Measurements from ENCODE around the gene RAC2.

The RAC2 gene

GRCh38 chr22:37244114-37244921 is at the start of gene RAC2:
Gene RAC2 (minus strand): TSS chr22:37244269. CDS start chr22:37244148, 121 bp downstream.
- DNase-seq: peak; percentile 61

DNA sequence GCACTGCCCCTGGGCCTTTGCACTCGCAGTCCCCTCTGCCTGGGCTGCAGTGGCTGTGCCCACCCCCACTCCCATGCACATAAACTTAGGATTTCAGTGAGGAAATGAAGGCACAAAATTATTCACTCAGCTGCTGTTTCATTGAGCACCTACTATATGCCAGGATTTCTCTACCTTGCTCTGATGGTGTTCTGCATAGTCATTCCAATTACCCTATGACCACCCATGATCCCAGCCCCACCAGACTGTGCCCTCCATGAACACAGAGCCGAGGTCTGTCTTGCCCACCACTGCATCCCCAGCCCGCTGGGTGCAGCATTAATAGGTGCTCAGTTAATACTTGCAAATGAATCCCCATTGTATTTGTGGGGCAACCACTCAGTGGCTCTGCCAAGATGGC is 49.1 kb upstream of the RAC2 start:
- DNase-seq: no peak

DNA sequence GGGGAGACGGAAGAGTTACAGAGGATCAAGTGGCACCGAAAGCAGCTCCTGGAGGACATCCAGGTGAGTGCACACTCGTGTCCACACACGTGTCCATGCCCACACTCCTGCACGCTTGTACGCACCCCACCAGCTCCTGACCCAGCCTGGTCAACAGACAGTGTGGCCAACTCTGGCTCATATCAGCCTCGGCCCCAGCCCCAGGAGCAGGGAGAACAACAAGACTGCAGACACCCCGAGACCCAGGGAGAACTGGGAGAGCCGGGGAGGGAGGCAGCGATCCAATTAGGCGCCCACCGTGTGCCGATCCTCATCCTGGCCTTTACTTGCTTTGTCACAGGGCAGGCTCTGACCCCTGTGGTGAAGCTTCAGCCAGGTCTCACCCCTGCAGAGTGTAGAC is 48.6 kb upstream of the RAC2 start:
- no peak for DNase-seq

DNA sequence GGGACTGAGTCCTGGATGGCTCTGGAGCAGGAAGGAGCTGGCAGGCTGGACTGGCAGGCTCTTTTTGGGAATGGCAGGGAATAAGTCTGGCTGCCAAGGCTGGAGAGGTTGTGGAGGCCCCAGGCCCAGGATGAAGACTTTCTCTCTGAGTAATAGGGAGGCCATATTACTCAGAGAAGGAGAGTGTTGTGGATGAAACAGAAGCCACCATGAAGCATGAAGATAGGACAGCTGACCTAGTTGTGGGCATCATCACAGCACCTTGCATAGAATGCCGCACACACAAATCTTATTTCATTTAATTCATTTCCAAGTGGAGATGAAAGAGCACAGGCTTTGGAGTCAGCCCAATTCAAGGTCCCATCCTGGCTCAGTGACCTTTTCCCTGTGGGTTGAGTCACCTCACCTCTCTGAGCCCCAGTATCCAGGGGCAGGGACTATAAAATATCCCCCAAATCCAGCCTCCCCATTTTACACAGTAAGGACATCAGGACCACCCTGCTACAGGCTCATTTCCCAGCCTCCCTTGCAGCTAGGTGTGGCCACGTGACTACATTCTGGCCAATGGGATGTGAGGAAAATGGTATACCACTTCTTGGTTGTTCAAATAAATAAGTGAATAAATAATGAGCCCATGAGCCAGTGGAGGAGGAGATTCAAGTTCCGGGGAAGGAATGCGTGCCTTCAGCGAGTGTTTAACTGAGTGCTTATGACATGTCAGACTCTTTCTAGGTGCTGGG is 47.7 kb upstream of the RAC2 start:
- no peak for DNase-seq

DNA sequence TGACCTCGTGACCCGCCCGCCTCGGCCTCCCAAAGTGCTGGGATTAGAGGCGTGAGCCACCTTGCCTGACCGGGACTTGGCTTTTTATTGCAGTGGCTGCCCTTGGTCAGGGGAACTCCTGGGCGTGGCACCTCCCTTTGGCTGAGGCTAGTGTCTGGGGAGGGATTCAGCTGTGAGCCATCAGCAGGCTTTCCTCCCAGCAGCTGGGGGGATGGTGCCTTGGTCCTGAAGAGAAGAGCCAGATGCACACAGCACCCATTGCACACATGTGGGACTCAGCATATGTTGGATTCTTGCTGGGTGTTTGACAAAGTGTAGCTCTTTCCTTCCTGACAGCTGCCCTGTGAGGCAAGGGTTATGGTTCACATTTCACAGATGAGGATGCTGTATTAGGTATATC is 46.7 kb upstream of the RAC2 start:
- DNase-seq: peak; percentile 12

- no peak for DNase-seq
These were observed 45.2 kb upstream of the RAC2 start for GRCh38 chr22:37289156-37289735.

DNA sequence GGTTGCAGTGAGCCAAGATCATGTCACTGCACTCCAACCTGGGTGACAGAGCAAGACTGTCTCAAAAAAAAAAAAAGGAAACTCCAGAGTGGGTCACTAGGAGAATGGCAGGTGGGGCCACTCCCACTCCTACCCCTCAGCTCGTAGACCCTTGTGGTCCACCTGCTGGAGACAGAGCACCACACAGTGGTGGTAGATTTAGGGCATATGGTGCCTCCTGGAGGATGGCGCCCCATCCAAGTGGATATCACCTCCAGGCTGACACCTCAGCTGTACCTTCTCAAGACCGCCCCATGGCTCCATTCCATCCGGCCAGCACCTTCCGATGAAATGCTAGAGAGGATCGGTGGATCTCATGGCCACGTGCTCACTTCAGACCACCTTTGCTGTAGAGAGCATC is 44.5 kb upstream of the RAC2 start:
- DNase-seq: no peak

DNA sequence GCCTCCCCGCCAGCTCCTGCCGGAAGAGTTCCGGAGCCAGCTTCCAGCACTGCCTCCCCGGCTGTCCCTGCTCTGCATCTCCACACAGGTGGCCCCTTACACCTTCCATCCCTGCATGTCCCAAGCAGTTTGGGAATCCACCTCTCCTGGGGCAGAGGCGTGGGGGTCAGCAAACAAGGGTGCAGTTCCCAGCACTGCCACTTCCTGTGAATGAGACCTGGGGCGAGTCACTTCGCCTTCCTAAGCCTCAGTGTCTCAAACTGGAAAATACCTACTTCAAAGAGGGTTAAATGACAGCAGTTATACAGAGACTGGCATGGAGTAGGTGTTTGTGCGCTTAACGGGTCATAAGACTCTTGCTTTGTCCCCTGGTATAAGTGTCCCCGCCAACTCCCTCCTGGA is 43.5 kb upstream of the RAC2 start:
- no peak for DNase-seq

- DNase-seq: no peak
These were observed 41.9 kb upstream of the RAC2 start for GRCh38 chr22:37285937-37286336.

DNA sequence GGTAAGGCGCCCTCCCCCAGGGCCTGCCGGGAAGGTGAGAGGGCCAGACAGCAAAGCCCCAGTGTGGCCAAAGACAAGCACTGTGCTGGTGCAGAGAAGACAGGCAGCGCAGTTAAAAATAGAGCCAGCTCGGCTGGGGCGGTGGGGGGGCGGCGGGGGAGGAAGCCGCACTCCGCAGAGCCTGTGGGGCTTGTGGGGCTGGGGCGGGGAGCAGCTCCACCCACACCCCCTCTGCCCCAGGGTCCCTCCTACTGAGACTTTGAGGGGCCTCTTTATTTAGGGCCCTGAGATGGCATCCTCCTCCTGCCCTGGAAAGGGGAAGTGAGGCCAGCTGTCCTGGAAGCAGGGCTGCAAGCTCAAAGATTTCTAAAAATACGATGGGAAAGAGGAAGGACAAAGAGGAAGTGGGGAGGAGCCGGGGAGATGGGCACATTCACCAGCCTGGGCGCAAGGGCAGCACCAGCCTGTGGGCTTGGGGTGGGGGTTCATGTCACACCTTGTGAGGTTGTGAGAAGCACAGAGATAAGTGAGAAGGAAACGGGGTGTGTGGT is 40.8 kb upstream of the RAC2 start:
- no peak for DNase-seq

DNA sequence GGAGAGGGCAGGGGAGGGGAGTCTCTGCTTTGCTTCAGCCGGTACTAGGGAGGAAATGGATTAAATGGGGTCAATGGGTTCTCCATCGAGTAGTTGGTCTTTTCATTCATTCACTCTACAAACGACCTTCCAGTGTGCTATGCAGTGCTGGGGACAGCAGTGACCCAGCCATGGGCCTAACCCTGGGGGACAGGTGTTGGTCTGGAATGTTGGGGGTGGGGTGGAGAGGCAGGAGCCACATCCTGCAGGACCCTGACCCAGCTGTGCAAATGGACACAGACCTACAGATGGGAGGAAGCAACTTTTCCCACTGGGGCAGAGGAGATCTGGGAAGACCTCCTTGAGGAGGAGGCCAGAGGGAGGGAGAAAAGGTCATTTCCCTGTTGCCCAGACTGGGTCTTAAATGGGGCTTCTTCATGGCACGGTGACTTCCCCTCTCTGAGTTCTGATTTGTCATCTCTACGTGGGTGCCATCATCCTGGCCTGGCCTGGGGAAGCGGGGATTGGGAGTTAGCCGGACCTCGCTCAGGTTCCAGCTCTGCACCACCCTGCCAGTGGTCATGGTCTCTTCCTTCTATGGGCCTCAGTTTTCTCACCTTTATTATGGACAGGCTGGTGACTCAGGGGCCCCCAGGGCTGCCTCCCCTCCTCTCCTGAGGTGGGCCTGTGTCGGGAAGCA is 40.2 kb upstream of the RAC2 start:
- no peak for DNase-seq

DNA sequence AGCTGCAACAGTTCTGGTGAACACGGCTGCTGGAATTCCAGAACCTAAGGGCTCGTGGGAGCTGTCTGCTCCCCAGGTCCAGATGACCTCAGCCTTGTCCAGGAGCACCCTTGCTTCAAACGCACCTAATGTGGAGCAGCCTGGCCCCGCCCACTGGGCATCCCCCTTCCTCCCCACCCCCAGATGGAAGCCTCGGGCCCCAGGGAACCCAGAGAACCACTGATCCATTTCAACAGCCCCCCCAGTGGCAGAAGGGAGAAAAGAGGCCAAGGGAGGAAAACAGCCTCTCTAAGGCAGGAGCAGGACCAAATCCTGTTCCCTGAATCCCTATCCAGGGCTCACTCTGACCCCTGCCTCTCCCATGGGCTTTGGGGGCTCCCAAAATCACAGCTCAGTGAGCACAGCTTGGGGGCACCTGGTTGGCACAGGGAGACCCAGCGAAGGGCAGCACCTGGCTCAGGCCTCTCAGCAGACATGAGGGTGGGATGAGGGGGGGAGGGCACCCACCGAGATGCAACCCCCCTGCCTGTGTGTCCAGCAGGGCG is 39.4 kb upstream of the RAC2 start:
- DNase-seq: no peak

- DNase-seq: no peak
These were observed 38.3 kb upstream of the RAC2 start, which contains the start of gene CYTH4 for GRCh38 chr22:37282385-37282677. Gene CYTH4 (plus strand): TSS chr22:37282508. CDS start chr22:37282570, 62 bp downstream.

GRCh38 chr22:37281646-37282384 is 37.7 kb upstream of the RAC2 start:
- DNase-seq: no peak

DNA sequence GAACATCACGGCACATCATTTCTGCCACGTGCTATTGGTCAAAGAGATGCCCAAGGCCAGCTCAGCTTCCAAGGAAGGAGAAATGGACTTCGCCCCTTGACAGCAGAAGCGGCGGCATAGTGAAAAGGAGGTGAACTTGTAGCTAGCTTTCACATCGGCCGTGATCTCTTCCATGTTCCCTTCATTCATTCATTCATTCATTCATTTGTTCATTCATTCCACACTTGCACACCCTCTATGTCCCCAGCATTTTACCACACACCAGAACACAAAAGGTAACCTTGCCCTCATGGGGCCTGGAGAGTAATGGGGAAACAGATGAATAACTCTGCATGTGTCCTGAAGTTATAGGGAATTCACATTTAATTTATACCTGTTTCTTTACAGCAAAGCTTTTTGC is 37.1 kb upstream of the RAC2 start:
- no peak for DNase-seq

GRCh38 chr22:37280718-37281117 is 36.6 kb upstream of the RAC2 start:
- no peak for DNase-seq

DNA sequence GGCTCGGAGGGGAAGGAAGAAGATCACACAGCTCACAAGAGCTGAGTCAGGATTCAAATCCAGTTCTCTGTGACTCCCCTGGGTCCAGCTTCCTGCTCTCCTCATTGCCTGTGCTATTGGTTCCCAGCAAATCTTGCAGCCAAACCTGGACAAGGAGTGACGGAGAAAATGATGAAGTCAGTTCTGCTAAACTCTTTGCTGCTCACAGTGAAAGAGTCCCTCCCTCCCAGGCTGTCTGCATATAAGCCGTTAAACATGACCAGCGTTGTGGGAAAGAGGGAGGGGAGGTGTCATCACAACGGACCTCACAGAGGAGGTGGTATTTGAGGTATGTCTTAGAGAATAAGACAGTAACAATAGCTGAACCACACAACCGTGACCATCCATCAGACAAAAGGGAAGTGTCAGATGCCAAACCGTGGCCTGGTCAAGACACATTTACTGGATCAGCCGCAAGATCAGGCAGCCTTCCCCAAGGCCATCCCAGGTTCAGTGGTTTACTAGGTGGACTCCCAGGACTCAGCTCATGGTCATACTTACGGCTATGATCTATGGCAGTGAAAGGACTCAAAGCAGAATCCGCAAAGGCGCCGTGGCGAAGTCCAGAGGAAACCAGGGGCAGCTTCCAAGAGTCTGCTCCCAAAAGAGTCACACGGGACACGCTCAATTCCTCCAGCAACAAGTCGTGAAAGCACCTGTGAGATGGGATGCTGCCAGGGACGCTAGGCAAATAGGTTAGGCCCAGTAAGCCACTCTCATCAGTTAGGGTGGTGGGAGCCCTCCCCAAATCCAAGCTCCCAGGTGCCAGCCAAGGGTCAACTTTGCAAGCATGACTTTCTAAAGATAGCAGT is 35.5 kb upstream of the RAC2 start:
- DNase-seq: no peak

- no peak for DNase-seq
These were observed 34.2 kb upstream of the RAC2 start for GRCh38 chr22:37278261-37278660.

DNA sequence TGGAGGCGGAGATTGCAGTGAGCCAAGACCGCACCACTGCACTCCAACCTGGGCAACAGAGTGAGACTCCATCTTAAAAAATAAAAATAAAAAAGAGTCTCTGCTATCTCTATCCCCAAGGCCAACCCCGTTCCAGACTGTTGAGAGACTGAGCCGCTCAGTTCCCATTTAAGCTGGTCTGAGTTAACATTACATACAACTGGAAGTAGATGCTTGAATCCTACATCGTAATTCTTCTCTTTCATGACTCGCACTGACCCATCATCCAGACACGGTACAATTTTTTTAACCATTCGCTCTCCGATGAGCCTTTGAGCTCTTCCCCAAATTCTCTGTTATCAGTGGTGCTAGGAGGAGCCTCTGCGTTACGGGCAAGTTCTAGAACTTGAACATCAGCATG is 33.3 kb upstream of the RAC2 start:
- DNase-seq: no peak

GRCh38 chr22:37276776-37277175 is 32.7 kb upstream of the RAC2 start:
- peak; percentile 16 for DNase-seq

DNA sequence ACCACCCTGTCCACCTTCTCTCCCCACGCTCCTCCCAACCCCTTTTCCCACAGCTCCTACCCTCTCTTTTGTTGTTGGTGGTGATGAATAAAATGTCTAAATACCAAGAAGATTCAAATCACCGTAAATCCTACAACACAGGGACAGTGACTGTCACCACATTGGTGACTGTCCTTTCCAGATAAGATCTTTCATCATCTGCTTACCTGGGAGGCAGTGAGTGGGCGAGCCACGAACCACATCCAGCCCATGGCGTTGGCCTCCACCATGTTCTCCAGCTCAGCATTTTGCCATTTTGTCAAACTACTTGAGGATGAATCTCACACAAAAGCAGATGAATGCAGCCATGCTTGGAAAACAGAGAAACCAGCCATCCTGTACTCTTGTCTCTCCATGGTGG is 31.6 kb upstream of the RAC2 start:
- no peak for DNase-seq
